Activated gamma-delta T cell (primary cell): ENCODE results near the gene ZNF81.
"Not testable (repeated sequence)": the region's sequence is repeated elsewhere in the genome, so short reads cannot be mapped to it uniquely, and the experiment has no call there.

Source experiments
- DNase-seq: peaks from one replicate; lab custom pipeline; 2025; lab: John Stamatoyannopoulos, UW

The ZNF81 gene

DNA sequence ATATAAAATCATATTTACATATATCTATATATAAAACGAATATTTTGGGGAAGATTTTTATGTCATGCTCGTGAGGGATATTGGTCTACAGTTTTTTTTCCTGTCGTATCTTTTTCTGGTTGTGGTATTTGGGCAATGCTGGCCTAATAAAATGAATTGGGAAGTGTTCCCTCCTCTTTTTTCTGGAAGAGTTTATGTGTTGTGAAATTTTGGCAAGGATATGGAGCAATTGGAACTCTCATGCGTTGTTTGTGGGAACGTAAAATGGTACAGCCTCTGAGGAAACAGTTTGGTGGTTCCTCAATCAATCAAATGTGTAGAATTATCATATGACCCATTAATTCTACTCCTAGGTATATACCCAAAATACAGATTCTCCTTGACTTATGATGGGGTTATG lies 97.2 kb downstream of the ZNF81 start:
- DNase-seq, result no peak

DNA sequence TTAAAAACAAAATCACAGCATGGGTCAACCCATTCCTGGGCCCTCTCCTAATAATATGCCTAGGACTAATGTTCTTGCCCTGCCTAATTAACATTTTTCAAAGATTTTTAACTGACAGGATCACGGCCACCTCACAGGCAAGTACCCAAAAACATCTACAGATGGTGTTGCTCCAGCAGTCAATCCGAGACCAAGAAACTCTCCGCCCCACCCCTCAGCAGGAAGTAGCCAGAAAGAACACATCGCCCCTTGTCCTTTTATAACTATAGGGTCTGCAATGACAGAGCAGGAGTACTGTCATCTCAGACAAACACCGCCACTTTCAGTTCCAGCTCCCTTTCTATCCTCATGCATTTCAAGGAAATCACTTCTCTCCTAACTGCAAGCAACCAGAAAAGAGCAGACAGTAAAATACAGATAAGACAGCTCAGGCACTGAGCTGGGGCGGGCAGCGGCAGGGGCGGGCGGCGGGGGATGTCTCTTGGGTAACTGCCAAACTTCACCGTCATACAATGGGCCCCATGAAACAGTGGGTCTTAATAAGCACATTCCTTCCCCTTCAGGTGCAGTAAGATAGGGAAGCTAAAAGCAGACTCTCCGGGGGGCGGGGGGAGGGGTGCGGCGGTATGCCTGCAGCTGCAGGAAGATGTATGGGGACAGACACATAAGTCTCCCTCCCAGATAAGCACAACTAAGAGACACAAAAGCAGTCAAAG lies 99.7 kb downstream of the ZNF81 start:
- no peak for DNase-seq

DNA sequence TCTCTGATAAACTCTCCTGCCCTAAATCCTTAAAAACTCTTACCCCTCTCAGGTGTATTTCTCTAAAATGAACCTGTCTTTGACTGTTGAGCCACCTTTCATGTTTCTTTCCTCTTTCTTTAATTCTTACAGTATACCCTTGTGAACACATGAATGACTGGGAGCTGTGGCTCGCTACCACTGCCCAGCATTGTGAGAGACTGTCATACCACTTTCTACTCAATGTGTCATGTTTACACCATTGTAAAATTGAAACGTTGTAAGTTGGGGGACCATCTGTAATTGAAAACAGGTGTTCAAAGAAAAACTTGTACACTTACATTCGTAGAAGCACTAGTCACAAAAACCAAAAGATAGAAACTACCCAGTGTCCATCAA lies 100.2 kb downstream of the ZNF81 start:
- no peak for DNase-seq

DNA sequence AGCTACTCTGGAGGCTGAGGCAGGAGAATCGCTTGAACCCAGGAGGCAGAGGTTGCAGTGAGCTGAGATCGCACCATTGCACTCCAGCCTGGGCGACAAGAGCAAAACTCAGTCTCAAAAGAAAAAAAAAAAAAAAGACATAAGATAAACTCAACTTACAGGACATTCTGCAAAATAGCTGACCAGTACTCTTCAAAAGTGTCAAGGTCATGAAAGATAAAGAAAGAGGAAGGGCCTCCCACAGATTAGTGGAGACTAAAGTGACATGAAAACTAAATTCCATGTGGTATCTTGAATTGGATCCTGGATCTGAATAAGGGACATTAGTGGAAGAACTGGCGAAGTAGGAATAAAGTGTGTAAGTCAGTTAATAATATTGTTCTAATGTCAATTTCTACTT lies 103.7 kb downstream of the ZNF81 start:
- DNase-seq, result no peak

DNA sequence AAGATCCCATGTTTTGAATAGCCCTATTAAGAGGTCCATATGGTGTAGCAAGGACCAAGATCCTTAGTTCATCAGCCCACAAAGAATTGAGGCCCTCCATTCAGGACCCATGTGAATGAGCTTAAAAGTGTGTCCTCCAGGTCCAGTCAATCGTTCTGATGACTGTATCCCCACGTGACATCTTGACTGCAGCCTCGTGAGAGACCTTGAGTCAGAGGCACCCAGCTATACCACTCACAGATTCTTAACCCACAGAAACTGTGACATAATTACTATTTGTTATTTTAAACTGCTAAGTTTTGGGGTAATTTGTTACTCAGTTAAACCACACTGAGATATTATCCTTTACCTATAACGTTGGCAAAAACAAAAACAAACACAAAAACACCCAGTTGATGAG lies 104.7 kb downstream of the ZNF81 start:
- no peak for DNase-seq

DNA sequence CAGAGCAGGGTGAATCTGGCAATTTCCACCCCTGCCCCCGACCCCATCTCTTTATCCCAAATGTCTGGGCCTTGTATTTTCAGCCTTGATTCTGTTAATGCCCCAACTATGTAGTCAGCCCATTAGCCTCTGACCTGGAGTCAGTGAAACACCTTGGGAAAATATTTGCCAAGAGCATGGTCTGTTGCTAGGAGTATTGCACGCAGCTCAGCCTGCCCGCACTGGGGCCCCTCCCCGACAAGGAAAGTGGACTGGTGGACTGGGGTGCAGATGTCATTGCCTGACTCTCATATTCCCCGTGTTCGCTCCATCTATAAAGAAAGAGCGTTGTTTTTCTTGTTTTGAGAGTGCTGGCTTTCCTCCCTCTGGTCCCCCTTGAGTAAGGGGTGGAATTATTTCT lies 118.6 kb downstream of the ZNF81 start:
- not testable (repeated sequence) for DNase-seq

DNA sequence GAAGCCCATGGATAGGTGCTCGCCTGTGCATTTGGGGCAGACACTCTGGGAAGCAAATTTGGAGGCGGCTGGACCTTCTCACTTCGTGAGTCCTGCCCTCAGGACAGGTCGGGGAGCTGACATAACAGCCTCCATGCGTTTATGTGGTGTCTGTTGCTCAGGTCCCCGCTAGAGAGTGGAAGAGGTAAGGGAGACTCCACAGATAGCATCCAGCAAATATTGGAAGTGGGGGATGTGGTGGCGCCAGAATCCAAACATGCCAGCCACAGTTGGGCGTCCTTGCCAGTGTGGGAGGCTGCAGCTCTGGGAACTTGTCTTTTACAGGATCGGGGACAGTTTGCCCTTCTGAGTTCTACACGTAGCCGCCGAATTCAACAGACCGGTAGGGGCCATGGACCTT lies 119.3 kb downstream of the ZNF81 start:
- DNase-seq, result no peak

DNA sequence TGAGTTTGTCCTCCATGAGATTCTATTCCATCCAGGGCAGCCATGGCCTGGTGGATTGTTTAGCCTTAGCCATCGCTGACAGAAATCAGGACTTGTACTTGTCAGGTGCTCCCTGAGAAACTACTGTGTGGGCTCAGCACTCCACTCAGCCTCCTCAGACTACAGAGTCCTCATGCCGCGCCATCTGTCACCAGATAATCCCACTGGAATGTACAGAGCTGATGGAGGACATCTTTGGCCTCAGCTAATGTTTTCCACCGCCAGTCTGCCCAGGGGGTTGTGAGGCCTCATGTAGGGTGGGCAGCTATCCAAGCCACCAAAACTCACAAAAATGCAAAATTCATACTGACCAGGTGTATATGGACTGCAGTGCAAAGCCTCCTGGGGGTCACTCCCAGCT lies 121.5 kb downstream of the ZNF81 start:
- DNase-seq, result not testable (repeated sequence)

DNA sequence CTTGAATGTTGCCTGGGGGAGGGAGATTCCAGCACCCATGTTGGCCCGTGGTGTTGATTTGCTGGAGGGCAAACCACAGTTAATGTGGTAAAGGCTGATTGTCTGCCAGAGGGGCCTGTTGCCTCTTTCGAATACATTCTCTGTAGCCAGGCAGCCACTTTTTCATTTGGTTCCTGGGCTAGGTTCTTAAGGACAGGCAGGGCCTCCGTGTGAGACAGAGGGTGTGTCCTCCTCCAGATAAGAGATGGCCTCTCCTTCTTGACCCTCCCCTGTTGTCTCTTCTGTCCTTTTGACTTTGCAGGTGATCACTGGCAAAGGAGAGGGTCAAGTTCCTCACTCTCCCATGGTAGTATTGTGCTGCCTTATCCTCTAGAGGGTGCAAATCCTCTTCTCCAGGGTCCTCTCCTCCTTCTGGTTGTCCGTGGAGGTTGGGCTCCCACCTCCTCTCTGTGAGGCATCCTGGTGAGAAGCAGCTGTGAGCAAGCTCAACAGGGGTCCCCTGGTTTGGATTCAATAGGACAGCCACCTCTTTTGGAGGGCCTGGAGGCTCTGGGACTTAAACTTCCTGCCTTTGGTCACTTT lies 122.2 kb downstream of the ZNF81 start:
- DNase-seq, result no peak

DNA sequence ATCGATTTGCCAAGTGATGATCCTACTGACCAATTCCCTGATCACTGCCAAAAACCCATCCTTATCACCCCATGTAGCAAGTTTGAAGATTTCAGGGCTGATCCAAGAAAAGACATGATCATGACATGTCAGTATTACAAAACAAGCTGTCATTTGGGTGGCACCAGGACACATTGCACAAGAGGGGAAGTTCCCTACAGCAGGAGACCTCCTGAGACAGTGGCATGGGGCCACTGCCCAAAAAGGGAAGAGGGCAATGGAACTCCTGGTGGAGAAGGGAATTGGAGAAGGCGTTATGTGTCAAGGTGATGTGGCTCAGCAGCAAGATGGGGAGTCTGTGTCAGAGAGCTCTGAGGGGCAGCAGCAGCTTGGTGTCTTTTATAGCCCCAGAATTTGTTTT lies 123.7 kb downstream of the ZNF81 start:
- no peak for DNase-seq

DNA sequence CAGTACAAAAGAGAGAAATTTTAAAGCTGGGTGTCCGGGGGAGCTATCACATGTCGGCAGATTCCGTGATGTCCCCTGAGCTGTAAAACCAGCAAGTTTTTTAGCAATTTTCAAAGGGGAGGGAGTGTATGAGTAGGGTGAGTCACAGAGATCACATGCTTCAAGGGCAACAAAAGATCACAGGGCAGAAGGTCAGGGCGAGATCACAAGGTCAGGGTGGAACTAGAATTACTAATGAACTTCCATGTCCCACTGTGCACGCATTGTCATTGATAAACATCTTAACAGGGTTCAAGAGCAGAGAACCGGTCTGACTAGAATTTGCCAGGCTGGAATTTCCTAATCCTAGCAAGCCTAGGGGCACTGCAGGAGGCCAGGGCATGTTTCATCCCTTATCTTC lies 125.1 kb downstream of the ZNF81 start:
- DNase-seq, result not testable (repeated sequence)

DNA sequence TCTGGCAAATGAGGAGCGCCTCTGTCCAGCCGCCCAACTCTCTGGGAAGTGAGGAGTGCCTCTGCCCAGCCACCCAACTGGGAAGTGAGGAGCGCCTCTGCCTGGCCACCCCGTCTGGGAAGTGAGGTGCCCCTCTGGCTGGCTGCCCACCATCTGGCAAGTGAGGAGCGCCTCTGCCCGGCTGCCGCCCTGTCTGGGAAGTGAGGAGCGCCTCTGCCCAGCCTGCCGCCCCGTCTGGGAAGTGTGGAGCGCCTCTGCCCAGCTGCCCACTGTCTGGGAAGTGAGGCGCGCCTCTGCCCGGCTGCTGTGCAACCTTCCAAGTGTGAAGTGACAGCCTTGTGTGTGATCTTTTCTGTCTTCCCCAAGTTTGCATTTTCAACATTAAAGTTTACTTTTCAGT lies 128.8 kb downstream of the ZNF81 start:
- not testable (repeated sequence) for DNase-seq
